Measurements from ENCODE around the gene ZNF816. TPM values are rescaled to one million over a fixed set of nuclear protein-coding genes. Genes with fewer than 3 reads are reported as not detected.

Gene ZNF816
- 10 to 100 TPM in 4 of 7 donors, 1 to 10 TPM in 3; 3.9 to 15.1 (median 11.5) TPM for total RNA-seq
- polyA plus RNA-seq, result 1 to 10 TPM; 5.2 to 8.7 TPM
- long read RNA-seq, donor 1, transcript ZNF816-207 (4 exons, 553 nt), result major isoform, 7 of 14 reads
- long read RNA-seq, donor 1, transcript ZNF816-206 (4 exons, 2,504 nt), result minor isoform, 5 of 14 reads
- long read RNA-seq, donor 1, partial matches to known transcripts, result 0 of 14 reads
- long read RNA-seq, donor 1, other reads (novel, unspliced or antisense), result 1 of 14 reads
- long read RNA-seq, donor 2, partial matches to known transcripts, result 0 of 1 reads
- long read RNA-seq, donor 2, other reads (novel, unspliced or antisense), result 0 of 1 reads
- long read RNA-seq, donor 3, partial matches to known transcripts, result 0 of 5 reads
- long read RNA-seq, donor 3, other reads (novel, unspliced or antisense), result 1 of 5 reads

DNA sequence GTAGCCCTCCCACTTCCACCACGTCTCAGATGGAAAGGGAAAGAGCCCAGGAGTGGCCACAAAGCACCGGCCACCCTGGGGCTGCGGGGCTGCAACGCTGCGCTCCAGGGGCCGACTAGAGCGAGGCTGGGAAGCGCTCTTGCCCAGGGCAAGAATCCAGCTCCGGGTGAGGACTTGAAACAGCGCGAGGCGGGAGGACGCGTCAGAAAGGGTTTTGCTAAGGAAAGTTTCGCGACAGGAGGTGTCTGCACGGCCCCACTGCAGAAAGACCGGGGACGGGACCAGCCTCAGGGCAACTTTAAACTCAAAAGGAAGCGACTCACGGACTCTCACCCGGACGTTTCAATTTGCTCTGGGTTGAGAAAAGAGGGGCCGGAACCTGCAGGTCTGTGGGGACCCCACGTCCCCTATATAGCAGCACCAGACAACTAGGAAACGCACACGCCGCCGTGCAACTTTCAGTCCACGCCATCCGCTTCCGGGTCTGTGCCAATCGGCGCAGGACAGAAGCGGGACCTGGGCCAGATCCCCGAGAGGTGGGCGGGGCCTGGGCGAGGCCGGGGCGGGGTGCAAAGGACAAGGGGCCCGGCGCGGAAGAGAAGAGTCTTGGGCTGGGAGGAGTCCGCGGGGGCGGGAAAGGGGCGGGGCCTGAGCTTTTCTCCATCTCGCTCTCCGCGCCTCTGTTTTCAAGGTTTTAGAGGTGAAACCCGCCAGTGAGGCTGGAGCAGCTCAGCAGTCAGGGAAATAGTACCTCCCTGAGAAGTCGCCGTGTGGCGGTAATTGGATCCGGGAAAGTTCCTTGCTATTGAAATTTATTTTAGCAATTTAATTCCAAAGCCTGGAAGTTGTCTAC, at the start of gene ZNF816:
TSS of gene ZNF816 (minus strand) at position 488 of the 853 bp plus-strand sequence. CDS start 6,792 bp downstream, outside the sequence.
- H3K4me3 ChIP-seq, result peak within 1 kb of the TSS; percentile 37
- 0 to 1% (median 0%) methylated on average over 51 to 55 of the region's 55 CpGs for WGBS, 3 donors
- TF ChIP-seq, protein P1, sequence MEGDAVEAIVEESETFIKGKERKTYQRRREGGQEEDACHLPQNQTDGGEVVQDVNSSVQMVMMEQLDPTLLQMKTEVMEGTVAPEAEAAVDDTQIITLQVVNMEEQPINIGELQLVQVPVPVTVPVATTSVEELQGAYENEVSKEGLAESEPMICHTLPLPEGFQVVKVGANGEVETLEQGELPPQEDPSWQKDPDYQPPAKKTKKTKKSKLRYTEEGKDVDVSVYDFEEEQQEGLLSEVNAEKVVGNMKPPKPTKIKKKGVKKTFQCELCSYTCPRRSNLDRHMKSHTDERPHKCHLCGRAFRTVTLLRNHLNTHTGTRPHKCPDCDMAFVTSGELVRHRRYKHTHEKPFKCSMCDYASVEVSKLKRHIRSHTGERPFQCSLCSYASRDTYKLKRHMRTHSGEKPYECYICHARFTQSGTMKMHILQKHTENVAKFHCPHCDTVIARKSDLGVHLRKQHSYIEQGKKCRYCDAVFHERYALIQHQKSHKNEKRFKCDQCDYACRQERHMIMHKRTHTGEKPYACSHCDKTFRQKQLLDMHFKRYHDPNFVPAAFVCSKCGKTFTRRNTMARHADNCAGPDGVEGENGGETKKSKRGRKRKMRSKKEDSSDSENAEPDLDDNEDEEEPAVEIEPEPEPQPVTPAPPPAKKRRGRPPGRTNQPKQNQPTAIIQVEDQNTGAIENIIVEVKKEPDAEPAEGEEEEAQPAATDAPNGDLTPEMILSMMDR (IDR thresholded peaks at IDR 0.05), result peak in 1 of 3 donors; percentile 6
- no peak for TF ChIP-seq EP300 (IDR thresholded peaks at IDR 0.05)
- H3K27me3 ChIP-seq, result no peaks in the 10 kb centered on the region
- H3K4me1 ChIP-seq (ENCODE audit: insufficient read depth), result no peaks in the 10 kb centered on the region
- H3K9me3 ChIP-seq, result no peaks in the 10 kb centered on the region
- intact Hi-C loops (cut with DNase I), result no loop called here
- DNase-seq, result peak; percentile 97 to 99 (median 98)
- peak within 1 kb of the TSS in 1 of 2 donors; percentile 40 for H3K27ac ChIP-seq
- H3K36me3 ChIP-seq, result no peaks in the 10 kb centered on the region

DNA sequence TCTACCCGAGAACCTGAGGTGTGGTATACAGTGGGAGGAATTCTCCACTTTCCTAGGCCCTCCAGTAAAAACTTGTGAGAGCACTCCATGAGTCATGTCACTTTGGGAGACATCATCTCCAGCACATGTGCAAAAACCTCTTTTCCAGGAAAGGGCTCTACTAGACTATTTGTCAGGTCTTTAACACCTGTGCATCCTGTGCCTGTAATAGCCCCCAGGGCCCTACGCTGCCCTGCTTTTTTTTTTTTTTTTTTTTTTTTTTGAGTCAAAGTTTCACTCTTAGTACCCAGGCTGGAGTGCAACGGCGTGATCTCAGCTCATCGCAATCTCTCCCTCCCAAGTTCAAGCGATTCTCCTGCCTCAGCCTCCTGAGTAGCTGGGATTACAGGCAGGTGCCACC, 49.3 kb upstream of the ZNF816 start:
- Histone ChIP-seq H3K4me1 (ENCODE audit: insufficient read depth) (no peaks in the 10 kb centered on the region), H3K27me3 (no peaks in the 10 kb centered on the region), H3K27ac (no peak overlapping the region), H3K4me3 (no peak overlapping the region), H3K36me3 (no peaks in the 10 kb centered on the region), H3K9me3 (no peaks in the 10 kb centered on the region)
- DNase-seq, result no peak
- TF ChIP-seq, protein P1 (IDR thresholded peaks at IDR 0.05), result no peak
- TF ChIP-seq POLR2A (IDR thresholded peaks at IDR 0.05), result no peak
- no peak for TF ChIP-seq EP300 (IDR thresholded peaks at IDR 0.05)
- WGBS, 3 donors, result 87 to 91% (median 90%) methylated on average over 6 of the region's 6 CpGs
- intact Hi-C loops (cut with DNase I), result no loop called here

DNA sequence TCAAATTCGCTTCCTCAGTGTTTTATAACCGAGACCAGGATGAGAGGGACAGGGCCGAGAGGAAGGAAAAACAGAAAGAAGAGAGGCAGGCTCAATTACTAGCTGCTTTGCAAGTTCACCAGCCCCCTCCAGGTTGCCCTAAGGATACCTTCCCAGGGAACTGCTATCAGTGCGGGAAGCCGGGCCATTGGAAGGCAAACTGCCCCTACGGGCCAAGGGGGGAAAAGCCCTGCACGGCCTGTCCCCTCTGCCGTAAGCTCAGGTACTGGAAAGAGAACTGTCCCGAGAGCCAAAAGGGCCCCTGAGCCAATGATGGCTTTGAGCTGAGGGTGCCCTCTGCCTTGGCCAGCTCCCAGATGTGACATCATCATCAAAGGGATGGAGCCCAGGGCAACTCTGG, 47.8 kb upstream of the ZNF816 start:
- TF ChIP-seq EP300 (IDR thresholded peaks at IDR 0.05) (no peak), POLR2A (IDR thresholded peaks at IDR 0.05) (no peak)
- TF ChIP-seq, protein P1 (IDR thresholded peaks at IDR 0.05), result no peak
- WGBS, 3 donors, result 29 to 35% (median 30%) methylated on average over 9 of the region's 9 CpGs
- Histone ChIP-seq H3K4me3 (no peak overlapping the region), H3K4me1 (ENCODE audit: insufficient read depth) (no peaks in the 10 kb centered on the region), H3K36me3 (no peaks in the 10 kb centered on the region), H3K27ac (no peak overlapping the region), H3K9me3 (no peaks in the 10 kb centered on the region), H3K27me3 (no peaks in the 10 kb centered on the region)
- DNase-seq, result no peak
- intact Hi-C loops (cut with DNase I), result no loop called here

DNA sequence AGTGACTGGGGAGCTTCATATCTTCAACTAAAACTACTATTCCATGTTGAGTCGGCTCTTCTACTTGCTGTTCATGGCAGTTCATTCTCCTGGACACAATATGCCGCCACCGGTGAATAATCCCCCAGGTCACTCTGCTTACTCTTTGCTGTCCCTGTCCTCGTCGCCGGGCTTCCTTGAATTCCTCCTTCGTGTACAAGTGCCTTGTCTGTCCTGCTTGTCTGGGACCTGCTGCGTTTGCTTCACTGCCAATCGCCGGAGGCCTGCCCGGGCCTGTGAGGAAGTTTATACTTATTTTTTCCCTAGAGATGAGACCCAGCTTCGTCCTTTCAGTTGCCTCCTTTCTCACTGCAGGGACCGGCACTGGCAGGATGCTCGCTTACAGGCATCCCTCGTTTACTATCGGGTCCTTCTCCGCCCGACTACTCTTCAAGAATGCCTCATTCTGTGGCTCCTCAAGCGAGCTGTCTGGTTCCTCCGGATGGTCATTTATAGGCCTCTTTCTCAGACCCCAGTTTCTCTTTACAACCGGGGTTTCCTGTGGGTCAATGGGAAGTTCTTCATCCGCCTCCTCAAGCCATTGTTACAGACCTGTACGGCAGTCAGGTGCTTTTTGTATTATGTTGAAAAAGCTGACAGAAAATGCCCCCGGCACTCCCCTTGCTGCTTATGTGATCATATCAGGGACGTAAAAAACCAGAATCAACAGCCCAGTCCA, 45.5 kb upstream of the ZNF816 start:
- Histone ChIP-seq H3K36me3 (no peaks in the 10 kb centered on the region), H3K9me3 (no peaks in the 10 kb centered on the region), H3K4me3 (no peak overlapping the region), H3K4me1 (ENCODE audit: insufficient read depth) (no peaks in the 10 kb centered on the region), H3K27me3 (no peaks in the 10 kb centered on the region), H3K27ac (no peak overlapping the region)
- TF ChIP-seq POLR2A (IDR thresholded peaks at IDR 0.05) (no peak), EP300 (IDR thresholded peaks at IDR 0.05) (no peak)
- TF ChIP-seq, protein P1 (IDR thresholded peaks at IDR 0.05), result no peak
- WGBS, 3 donors, result 86 to 90% (median 87%) methylated on average over 25 of the region's 25 CpGs
- no peak for DNase-seq
- intact Hi-C loops (cut with DNase I), result no loop called here

All from ovary (tissue), 10 donors.